HepG2 (cell line): Measurements from ENCODE around the gene TCAP. TPM values are rescaled to one million over a fixed set of nuclear protein-coding genes. Genes with fewer than 3 reads are reported as not detected.

Experiments used
- ARNT ChIP-seq: fragments of 450-650 bp; IDR thresholded peaks from 2 replicates; pipeline ENCODE4 v1.6.1; 2017
- BRF2 ChIP-seq: sonication (generic); formaldehyde crosslinking; IDR thresholded peaks from 2 replicates; pipeline ENCODE4 v1.8.1; 2022; ENCODE audit warnings: mild to moderate bottlenecking, missing genetic modification reagents
- CCDC6 ChIP-seq: sonication (generic); formaldehyde crosslinking; IDR thresholded peaks from 2 replicates; pipeline ENCODE4 v1.8.1; 2022; ENCODE audit warnings: mild to moderate bottlenecking, missing genetic modification reagents, moderate library complexity
- CEBPB ChIP-seq: IDR thresholded peaks from 2 replicates; pipeline ENCODE4 v1.6.1; 2011; ENCODE audit warnings: low read depth, low read length, improper control_type of control experiment, borderline replicate concordance
- EHMT2 ChIP-seq: fragments of 200-600 bp; sonication (generic); IDR thresholded peaks from 2 replicates; pipeline ENCODE4 v1.7.0; 2017; ENCODE audit warnings: antibody characterized with exemption, low read depth, low read length, borderline replicate concordance
- HNRNPH1 ChIP-seq: fragments of 200-400 bp; formaldehyde crosslinking; optimal IDR thresholded peaks from 2 replicates; pipeline ENCODE3; 2017; ENCODE audit warnings: mild to moderate bottlenecking, low read depth, low read length
- HOXA5 ChIP-seq: sonication (generic); formaldehyde crosslinking; IDR thresholded peaks from 2 replicates; pipeline ENCODE4 v1.4.0; 2020; ENCODE audit warnings: missing genetic modification reagents
- RBAK ChIP-seq: sonication (generic); formaldehyde crosslinking; IDR thresholded peaks from 2 replicates; pipeline ENCODE4 v1.5.1; 2020; ENCODE audit warnings: mild to moderate bottlenecking, missing genetic modification reagents
- SAP130 ChIP-seq: IDR thresholded peaks from 2 replicates; pipeline ENCODE4 v1.6.1; 2016; ENCODE audit warnings: low read depth
- ZBTB33 ChIP-seq: sonication (generic); formaldehyde crosslinking; IDR thresholded peaks from 2 replicates; pipeline ENCODE4 v1.4.0; 2020; ENCODE audit warnings: missing genetic modification reagents
- ZNF3 ChIP-seq: IDR thresholded peaks from 2 replicates; pipeline ENCODE4 v1.7.0; 2017; ENCODE audit warnings: inconsistent platforms
- ZNF713 ChIP-seq: sonication (generic); formaldehyde crosslinking; IDR thresholded peaks from 2 replicates; pipeline ENCODE4 v1.4.0; 2020; ENCODE audit warnings: mild to moderate bottlenecking, missing genetic modification reagents
- polyA plus RNA-seq, 8 experiments: library from polyadenylated mRNA; depleted of rRNA in 3 of 8; stranded (reverse) in 7 of 8; unstranded in 1 of 8; fragments of >200 nt; fragmentation: Illumina TruSeq in 4 of 8; extraction: Trizol in 4 of 8; gene quantifications; 2 replicates each; pipeline versions ENCODE4 v1.2.1 to v1.2.3, GENCODE V29; 2011 to 2016; ENCODE audit warnings: low read depth in 4 of 8, missing spikeins in 1 of 8, mixed read lengths in 1 of 8; ENCODE audit not compliant: insufficient read depth in 1 of 8
- total RNA-seq, 5 experiments: library from RNA; depleted of rRNA; stranded (reverse); fragments of >200 nt; fragmentation: Illumina TruSeq; extraction: Trizol; gene quantifications; 2 replicates each; pipeline ENCODE4 v1.2.3, GENCODE V29; 2016; ENCODE audit warnings: low read depth in 1 of 5

The TCAP gene
- total and polyA plus RNA-seq, 2 of the 13 experiments (the other 11 are each of a cell fraction or from before 2014, with no cell fraction given) = 0.24 to 0.65 TPM

GRCh38 chr17:39663688-39664580, 1.2 kb upstream of the TCAP start (continued):
- TF ChIP-seq ZNF713 (CRISPR knock-in tag) (no peak), CCDC6 (no peak), ZBTB33 (CRISPR knock-in tag) (no peak; the same call in 1 of the 2 replicates), HOXA5 (CRISPR knock-in tag) (no peak), BRF2 (no peak), RBAK (CRISPR knock-in tag) (no peak), ARNT (no peak), HNRNPH1 (no peak), CEBPB (no peak), SAP130 (CRISPR knock-in tag) (peak; percentile 55), ZNF3 (CRISPR knock-in tag) (no peak), EHMT2 (no peak)
